ENCODE data around the gene TLCD1.
"Not testable (repeated sequence)": the region's sequence is repeated elsewhere in the genome, so short reads cannot be mapped to it uniquely, and the experiment has no call there.

TLCD1 gene

DNA sequence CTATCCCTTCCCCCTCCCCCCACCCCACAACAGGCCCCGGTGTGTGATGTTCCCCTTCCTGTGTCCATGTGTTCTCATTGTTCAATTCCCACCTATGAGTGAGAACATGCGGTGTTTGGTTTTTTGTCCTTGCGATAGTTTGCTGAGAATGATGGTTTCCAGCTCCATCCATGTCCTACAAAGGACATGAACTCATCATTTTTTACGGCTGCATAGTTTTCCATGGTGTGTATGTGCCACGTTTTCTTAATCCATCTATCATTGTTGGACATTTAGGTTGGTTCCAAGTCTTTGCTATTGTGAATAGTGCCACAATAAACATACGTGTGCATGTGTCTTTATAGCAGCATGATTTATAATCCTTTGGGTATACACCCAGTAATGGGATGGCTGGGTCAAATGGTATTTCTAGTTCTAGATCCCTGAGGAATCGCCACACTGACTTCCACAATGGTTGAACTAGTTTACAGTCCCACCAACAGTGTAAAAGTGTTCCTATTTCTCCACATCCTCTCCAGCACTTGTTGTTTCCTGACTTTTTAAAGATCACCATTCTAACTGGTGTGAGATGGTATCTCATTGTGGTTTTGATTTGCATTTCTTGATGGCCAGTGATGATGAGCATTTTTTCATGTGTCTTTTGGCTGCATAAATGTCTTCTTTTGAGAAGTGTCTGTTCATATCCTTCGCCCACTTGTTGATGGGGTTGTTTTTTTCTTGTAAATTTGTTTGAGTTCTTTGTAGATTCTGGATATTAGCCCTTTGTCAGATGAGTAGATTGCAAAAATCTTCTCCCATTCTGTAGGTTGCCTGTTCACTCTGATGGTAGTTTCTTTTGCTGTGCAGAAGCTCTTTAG lies 10.1 kb upstream of the TLCD1 start:
- H3K4me1 ChIP-seq (ENCODE audit: insufficient read depth, low read length); H3K36me3 ChIP-seq (ENCODE audit: insufficient read depth, low read length); H3K27me3 ChIP-seq (ENCODE audit: control insufficient read depth in 1 of 2, insufficient read depth in 2 of 2, low read length in 2 of 2); H3K9me3 ChIP-seq (ENCODE audit: low read length); H3K4me3 ChIP-seq (ENCODE audit: low read depth in 1 of 2, low read length in 2 of 2); H3K27ac ChIP-seq (ENCODE audit: low read depth, low read length); H3K9ac ChIP-seq (ENCODE audit: low read length): not testable (repeated sequence)

GRCh38 chr17:28735242-28735722 lies 9.2 kb upstream of the TLCD1 start:
- H3K4me1 ChIP-seq (ENCODE audit: insufficient read depth, low read length), result no peaks in the 10 kb centered on the region
- H3K36me3 ChIP-seq (ENCODE audit: insufficient read depth, low read length), result no peaks in the 10 kb centered on the region
- H3K9ac ChIP-seq (ENCODE audit: low read length), result no peak overlapping the region
- H3K4me3 ChIP-seq (ENCODE audit: low read depth in 1 of 2, low read length in 2 of 2), result no peak overlapping the region
- H3K27ac ChIP-seq (ENCODE audit: low read depth, low read length), result no peak overlapping the region
- no peaks in the 10 kb centered on the region for H3K9me3 ChIP-seq (ENCODE audit: low read length)
- no peaks in the 10 kb centered on the region for H3K27me3 ChIP-seq (ENCODE audit: control insufficient read depth in 1 of 2, insufficient read depth in 2 of 2, low read length in 2 of 2)

DNA sequence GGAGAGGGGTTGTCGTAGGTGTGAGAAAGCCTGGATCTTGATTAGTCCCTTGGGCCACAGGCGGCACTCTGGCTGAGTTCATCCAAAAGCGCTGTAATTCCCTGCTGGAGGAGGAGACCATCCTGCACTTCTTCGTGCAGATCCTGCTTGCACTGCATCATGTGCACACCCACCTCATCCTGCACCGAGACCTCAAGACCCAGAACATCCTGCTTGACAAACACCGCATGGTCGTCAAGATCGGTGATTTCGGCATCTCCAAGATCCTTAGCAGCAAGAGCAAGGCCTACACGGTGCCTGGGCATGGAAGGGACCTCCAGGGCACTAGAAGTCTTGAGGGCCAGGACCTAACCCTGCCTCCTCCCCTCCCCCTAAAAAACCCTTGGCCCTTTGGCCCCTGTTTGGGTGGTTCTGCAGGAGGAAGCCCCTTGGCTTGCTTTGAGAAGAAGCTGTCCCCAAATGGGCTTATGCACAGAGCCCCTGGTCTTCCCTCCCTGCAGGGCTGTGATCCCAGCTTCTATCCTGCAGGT lies 8.7 kb upstream of the TLCD1 start:
- Histone ChIP-seq H3K9me3 (ENCODE audit: low read length) (no peaks in the 10 kb centered on the region), H3K9ac (ENCODE audit: low read length) (no peak overlapping the region), H3K4me3 (ENCODE audit: low read depth in 1 of 2, low read length in 2 of 2) (no peak overlapping the region), H3K4me1 (ENCODE audit: insufficient read depth, low read length) (no peaks in the 10 kb centered on the region), H3K36me3 (ENCODE audit: insufficient read depth, low read length) (no peaks in the 10 kb centered on the region), H3K27ac (ENCODE audit: low read depth, low read length) (no peak overlapping the region), H3K27me3 (ENCODE audit: control insufficient read depth in 1 of 2, insufficient read depth in 2 of 2, low read length in 2 of 2) (no peaks in the 10 kb centered on the region)

GRCh38 chr17:28733346-28733745 lies 7.3 kb upstream of the TLCD1 start:
- Histone ChIP-seq H3K27me3 (ENCODE audit: control insufficient read depth in 1 of 2, insufficient read depth in 2 of 2, low read length in 2 of 2) (no peaks in the 10 kb centered on the region), H3K9me3 (ENCODE audit: low read length) (no peaks in the 10 kb centered on the region), H3K27ac (ENCODE audit: low read depth, low read length) (no peak overlapping the region), H3K4me1 (ENCODE audit: insufficient read depth, low read length) (no peaks in the 10 kb centered on the region), H3K9ac (ENCODE audit: low read length) (no peak overlapping the region), H3K36me3 (ENCODE audit: insufficient read depth, low read length) (no peaks in the 10 kb centered on the region), H3K4me3 (ENCODE audit: low read depth in 1 of 2, low read length in 2 of 2) (no peak overlapping the region)

DNA sequence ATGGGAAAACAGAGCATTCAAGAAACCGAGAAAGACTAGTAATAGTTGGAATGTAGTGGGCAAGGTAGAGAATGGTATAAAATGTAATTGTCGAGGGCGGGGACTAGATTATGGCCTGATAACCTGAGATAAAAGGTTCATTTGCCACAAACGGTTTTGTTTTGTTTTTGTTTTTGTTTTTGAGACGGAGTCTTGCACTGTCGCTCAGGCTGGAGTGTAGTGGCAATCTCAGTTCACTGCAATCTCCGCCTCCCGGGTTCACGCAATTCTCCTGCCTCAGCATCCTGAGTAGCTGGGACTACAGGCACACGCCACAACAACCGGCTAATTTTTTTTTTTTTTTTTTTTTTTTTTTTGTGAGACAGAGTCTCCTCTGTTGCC lies 3.9 kb upstream of the TLCD1 start:
- Histone ChIP-seq H3K9me3 (ENCODE audit: low read length) (no peaks in the 10 kb centered on the region), H3K4me3 (ENCODE audit: low read depth in 1 of 2, low read length in 2 of 2) (no peak overlapping the region), H3K9ac (ENCODE audit: low read length) (no peak overlapping the region), H3K4me1 (ENCODE audit: insufficient read depth, low read length) (peaks cover 12% of the 10 kb centered on the region), H3K27ac (ENCODE audit: low read depth, low read length) (no peak overlapping the region), H3K27me3 (ENCODE audit: control insufficient read depth in 1 of 2, insufficient read depth in 2 of 2, low read length in 2 of 2) (peaks cover 0 to 6% of the 10 kb centered on the region in 2 donors), H3K36me3 (ENCODE audit: insufficient read depth, low read length) (peaks cover 3% of the 10 kb centered on the region)

GRCh38 chr17:28728364-28729200 lies 2.5 kb upstream of the TLCD1 start, which contains the start of gene NEK8:
NEK8 (plus strand) TSS chr17:28728788; CDS start chr17:28728814, 26 bp downstream.
- peak within 1 kb of the TSS; percentile 49 for H3K9ac ChIP-seq (ENCODE audit: low read length)
- peaks cover 16% of the 10 kb centered on the region for H3K36me3 ChIP-seq (ENCODE audit: insufficient read depth, low read length)
- peaks cover 12% of the 10 kb centered on the region for H3K4me1 ChIP-seq (ENCODE audit: insufficient read depth, low read length)
- H3K9me3 ChIP-seq (ENCODE audit: low read length), result no peaks in the 10 kb centered on the region
- H3K27ac ChIP-seq (ENCODE audit: low read depth, low read length), result peak within 1 kb of the TSS; percentile 92
- H3K4me3 ChIP-seq (ENCODE audit: low read depth in 1 of 2, low read length in 2 of 2), result peak within 1 kb of the TSS; percentile 66 to 92
- peaks cover 0 to 6% of the 10 kb centered on the region in 2 donors for H3K27me3 ChIP-seq (ENCODE audit: control insufficient read depth in 1 of 2, insufficient read depth in 2 of 2, low read length in 2 of 2)

DNA sequence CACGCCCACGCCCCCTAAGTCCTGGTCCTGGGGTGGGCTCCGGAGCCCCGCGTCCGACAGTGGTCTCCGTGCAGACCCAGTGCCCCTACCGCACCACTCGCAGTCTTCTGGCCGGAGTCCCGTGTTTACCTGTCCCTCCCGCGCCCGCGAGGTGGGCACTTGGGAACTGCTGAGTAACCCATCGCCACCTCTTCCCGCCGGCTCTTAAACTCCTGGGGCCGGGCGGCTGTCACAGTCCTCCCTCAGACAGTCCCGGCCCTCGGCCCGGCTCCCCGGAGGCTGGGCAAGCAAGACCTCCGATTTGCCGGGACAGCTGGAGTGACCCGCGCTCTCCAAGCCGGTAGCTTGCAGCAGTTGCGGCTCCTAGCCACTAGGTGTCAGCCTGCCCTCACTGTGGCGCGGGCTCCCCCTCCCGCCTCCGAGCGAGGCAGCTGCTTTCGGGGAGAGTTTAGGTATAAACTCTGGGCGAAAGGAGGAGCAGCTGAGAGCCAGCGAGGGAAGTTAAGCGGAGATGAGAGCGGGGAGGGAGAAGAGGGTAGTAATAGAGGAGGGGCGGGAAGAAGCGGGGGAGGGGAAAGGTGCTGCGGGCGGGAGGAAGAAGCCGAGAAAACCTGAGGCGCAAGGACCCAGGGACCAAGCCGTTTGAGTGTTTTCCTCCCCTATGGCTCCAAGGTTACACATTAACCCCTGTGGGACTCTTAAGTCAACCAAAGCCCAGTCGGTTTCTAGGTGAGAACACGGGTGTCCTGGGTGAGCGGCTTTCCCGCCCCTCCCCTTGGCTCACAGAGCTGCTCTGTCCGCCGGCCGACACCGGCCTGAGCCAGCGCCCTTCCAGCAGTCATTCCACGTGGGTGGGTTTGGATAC lies 826 bp upstream of the TLCD1 start:
- H3K36me3 ChIP-seq (ENCODE audit: insufficient read depth, low read length), result peaks cover 32% of the 10 kb centered on the region
- peak overlapping the region; percentile 71 to 92 for H3K4me3 ChIP-seq (ENCODE audit: low read depth in 1 of 2, low read length in 2 of 2)
- H3K9me3 ChIP-seq (ENCODE audit: low read length), result no peaks in the 10 kb centered on the region
- peak overlapping the region; percentile 61 for H3K27ac ChIP-seq (ENCODE audit: low read depth, low read length)
- H3K4me1 ChIP-seq (ENCODE audit: insufficient read depth, low read length), result peaks cover 12% of the 10 kb centered on the region
- peaks cover 0 to 6% of the 10 kb centered on the region in 2 donors for H3K27me3 ChIP-seq (ENCODE audit: control insufficient read depth in 1 of 2, insufficient read depth in 2 of 2, low read length in 2 of 2)
- no peak overlapping the region for H3K9ac ChIP-seq (ENCODE audit: low read length)

DNA sequence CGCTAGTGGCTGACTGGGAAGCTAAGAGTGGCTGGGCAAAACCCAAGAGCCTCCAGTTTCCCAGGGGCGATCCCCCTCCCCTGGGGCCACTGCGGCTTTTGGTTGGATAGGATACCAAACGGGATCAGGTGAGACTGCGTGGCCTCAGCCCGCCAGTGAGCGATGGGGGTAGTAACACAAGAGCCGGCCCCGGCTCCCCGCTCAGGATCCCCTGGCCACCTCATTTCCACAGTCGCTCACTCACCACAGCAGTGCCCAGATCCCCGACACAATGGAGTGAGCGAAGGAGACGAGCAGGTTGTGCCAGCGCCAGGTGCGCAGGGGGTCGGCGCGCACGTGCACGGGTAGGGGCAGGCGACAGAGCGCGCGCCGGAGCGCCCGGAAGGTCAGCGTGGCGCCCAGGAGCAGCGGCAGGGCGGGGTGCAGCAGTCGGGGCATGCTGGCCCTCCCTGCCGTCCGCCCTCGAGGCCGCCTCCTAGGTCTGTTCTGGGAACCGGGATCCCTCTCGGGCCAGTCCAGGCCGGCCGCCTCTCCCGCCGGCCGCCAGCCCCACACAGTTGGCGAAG lies 290 bp downstream of the TLCD1 start:
- no peak overlapping the region for H3K9ac ChIP-seq (ENCODE audit: low read length)
- peaks cover 0 to 6% of the 10 kb centered on the region in 2 donors for H3K27me3 ChIP-seq (ENCODE audit: control insufficient read depth in 1 of 2, insufficient read depth in 2 of 2, low read length in 2 of 2)
- no peaks in the 10 kb centered on the region for H3K9me3 ChIP-seq (ENCODE audit: low read length)
- H3K4me3 ChIP-seq (ENCODE audit: low read depth in 1 of 2, low read length in 2 of 2), result peak overlapping the region in 1 of 2 donors; percentile 32
- H3K4me1 ChIP-seq (ENCODE audit: insufficient read depth, low read length), result peaks cover 23% of the 10 kb centered on the region
- peaks cover 37% of the 10 kb centered on the region for H3K36me3 ChIP-seq (ENCODE audit: insufficient read depth, low read length)
- H3K27ac ChIP-seq (ENCODE audit: low read depth, low read length), result no peak overlapping the region

- Histone ChIP-seq H3K9ac (ENCODE audit: low read length) (no peak overlapping the region), H3K9me3 (ENCODE audit: low read length) (no peaks in the 10 kb centered on the region), H3K27ac (ENCODE audit: low read depth, low read length) (no peak overlapping the region), H3K27me3 (ENCODE audit: control insufficient read depth in 1 of 2, insufficient read depth in 2 of 2, low read length in 2 of 2) (peaks cover 0 to 6% of the 10 kb centered on the region in 2 donors), H3K4me3 (ENCODE audit: low read depth in 1 of 2, low read length in 2 of 2) (peak overlapping the region in 1 of 2 donors; percentile 32), H3K4me1 (ENCODE audit: insufficient read depth, low read length) (peaks cover 26% of the 10 kb centered on the region), H3K36me3 (ENCODE audit: insufficient read depth, low read length) (peaks cover 37% of the 10 kb centered on the region)
Measured at GRCh38 chr17:28725166-28725659, 820 bp downstream of the TLCD1 start.

- H3K4me1 ChIP-seq (ENCODE audit: insufficient read depth, low read length), result peaks cover 26% of the 10 kb centered on the region
- peaks cover 37% of the 10 kb centered on the region for H3K36me3 ChIP-seq (ENCODE audit: insufficient read depth, low read length)
- H3K9me3 ChIP-seq (ENCODE audit: low read length), result no peaks in the 10 kb centered on the region
- peaks cover 0 to 6% of the 10 kb centered on the region in 2 donors for H3K27me3 ChIP-seq (ENCODE audit: control insufficient read depth in 1 of 2, insufficient read depth in 2 of 2, low read length in 2 of 2)
- no peak overlapping the region for H3K4me3 ChIP-seq (ENCODE audit: low read depth in 1 of 2, low read length in 2 of 2)
- no peak overlapping the region for H3K9ac ChIP-seq (ENCODE audit: low read length)
- H3K27ac ChIP-seq (ENCODE audit: low read depth, low read length), result no peak overlapping the region
Measured at GRCh38 chr17:28724500-28725165, 1.4 kb downstream of the TLCD1 start.
